Measurements from ENCODE around the gene WEE1.

GRCh38 chr11:9569588-9570164 is 3.8 kb upstream of the WEE1 start:
- TF ChIP-seq POLR2A (IDR thresholded peaks at IDR 0.05), result peak in 1 of 2 donors; percentile 6
- no peak for TF ChIP-seq CTCF (IDR thresholded peaks at IDR 0.05)

All from Peyer's patch (tissue), 4 donors.